Smooth muscle cell (in vitro differentiated cells): ENCODE results near the gene PHLDA3. TPM values are rescaled to one million over a fixed set of nuclear protein-coding genes. Genes with fewer than 3 reads are reported as not detected.

Source experiments
- DNase-seq: peaks from one replicate; lab custom pipeline; 2025; ENCODE audit not compliant: unreplicated experiment; lab: John Stamatoyannopoulos, UW
- H2AFZ ChIP-seq: fragments of 200-600 bp; sonication (generic); 2 replicates; pipeline ENCODE4 v1.6.0; 2016; ENCODE audit warnings: antibody characterized with exemption, low read depth, mild to moderate bottlenecking
- H3F3A ChIP-seq: fragments of 200-600 bp; sonication (generic); 2 replicates; pipeline ENCODE4 v1.6.0; 2017; ENCODE audit warnings: antibody characterized with exemption, low read depth
- H3K27ac ChIP-seq: fragments of 200-600 bp; sonication (generic); 2 replicates; pipeline ENCODE4 v1.5.1; 2016; ENCODE audit warnings: low read depth, mild to moderate bottlenecking
- H3K27me3 ChIP-seq: fragments of 200-600 bp; sonication (generic); 2 replicates; pipeline ENCODE4 v1.6.1; 2016; ENCODE audit warnings: low read depth, mild to moderate bottlenecking
- H3K36me3 ChIP-seq: fragments of 200-600 bp; sonication (generic); 2 replicates; pipeline ENCODE4 v1.5.1; 2016; ENCODE audit warnings: low read depth
- H3K4me1 ChIP-seq: fragments of 200-600 bp; sonication (generic); 2 replicates; pipeline ENCODE4 v1.5.1; 2016; ENCODE audit warnings: low read depth
- H3K4me2 ChIP-seq: fragments of 200-600 bp; sonication (generic); 2 replicates; pipeline ENCODE4 v1.6.0; 2016; ENCODE audit warnings: mild to moderate bottlenecking
- H3K4me3 ChIP-seq: fragments of 200-600 bp; sonication (generic); 2 replicates; pipeline ENCODE4 v1.5.1; 2016; ENCODE audit warnings: mild to moderate bottlenecking
- H3K79me2 ChIP-seq: fragments of 200-600 bp; sonication (generic); 2 replicates; pipeline ENCODE4 v1.6.0; 2016; ENCODE audit warnings: low read depth, mild to moderate bottlenecking
- H3K9ac ChIP-seq: fragments of 200-600 bp; sonication (generic); 2 replicates; pipeline ENCODE4 v1.6.0; 2016; ENCODE audit warnings: low read depth
- H3K9me3 ChIP-seq: fragments of 200-600 bp; sonication (generic); replicated peaks from 2 replicates; pipeline ENCODE4 v1.5.1; 2016; ENCODE audit warnings: low read depth
- H4K20me1 ChIP-seq: fragments of 200-600 bp; sonication (generic); 2 replicates; pipeline ENCODE4 v1.6.0; 2016; ENCODE audit warnings: low read depth
- CTCF ChIP-seq: fragments of 200-600 bp; sonication (generic); IDR thresholded peaks from 2 replicates; pipeline ENCODE4 v1.5.1; 2017; ENCODE audit warnings: borderline replicate concordance, mild to moderate bottlenecking, antibody characterized with exemption; ENCODE audit not compliant: insufficient read depth, poor library complexity, severe bottlenecking
- WGBS: methylation state at CpG from one replicate; pipeline ENCODE4 v1.1.7; 2016; ENCODE audit warnings: low lambda C conversion rate; 5-methylcytosine and 5-hydroxymethylcytosine counted together
- polyA plus RNA-seq: library from polyadenylated mRNA; unstranded; fragments of >200 nt; fragmentation: Nextera tagmentation; extraction: Ambion mirVana; gene quantifications from 2 replicates; pipeline ENCODE4 v1.2.1, GENCODE V29; 2016
- total RNA-seq: library from RNA; depleted of rRNA; stranded (reverse); fragments of >200 nt; gene quantifications from 2 replicates; pipeline ENCODE4 v1.2.3, GENCODE V29; 2014

Gene PHLDA3
- total and polyA plus RNA-seq, 2 experiments from 2014 or later: 87.8 to 340 TPM

GRCh38 chr1:201422436-201423030 is 46.5 kb downstream of the PHLDA3 start:
- no peaks in the 10 kb centered on the region for H4K20me1 ChIP-seq
- no peaks in the 10 kb centered on the region for H3K9me3 ChIP-seq
- no peak for DNase-seq
- no peaks in the 10 kb centered on the region for H3K36me3 ChIP-seq
- no peak overlapping the region for H3K9ac ChIP-seq
- no peaks in the 10 kb centered on the region for H3F3A ChIP-seq
- TF ChIP-seq CTCF: no peak
- no peak overlapping the region for H3K27ac ChIP-seq
- H3K79me2 ChIP-seq: no peaks in the 10 kb centered on the region
- H3K4me2 ChIP-seq: no peak overlapping the region
- 89% methylated on average over 6 of the region's 6 CpGs for WGBS
- peaks cover 10% of the 10 kb centered on the region for H3K4me1 ChIP-seq
- no peak overlapping the region for H3K4me3 ChIP-seq
- no peak overlapping the region for H2AFZ ChIP-seq
- no peaks in the 10 kb centered on the region for H3K27me3 ChIP-seq

- Histone ChIP-seq H3F3A (no peaks in the 10 kb centered on the region), H3K27me3 (no peaks in the 10 kb centered on the region), H2AFZ (no peak overlapping the region), H3K27ac (no peak overlapping the region), H4K20me1 (no peaks in the 10 kb centered on the region), H3K36me3 (no peaks in the 10 kb centered on the region), H3K4me1 (peaks cover 10% of the 10 kb centered on the region), H3K9me3 (no peaks in the 10 kb centered on the region), H3K4me2 (no peak overlapping the region), H3K79me2 (no peaks in the 10 kb centered on the region), H3K9ac (no peak overlapping the region), H3K4me3 (no peak overlapping the region)
- no peak for TF ChIP-seq CTCF
- WGBS: 81% methylated on average over 3 of the region's 3 CpGs
- DNase-seq: no peak
Observed at GRCh38 chr1:201422026-201422425, 47.0 kb downstream of the PHLDA3 start.

- DNase-seq: no peak
- no peaks in the 10 kb centered on the region for H3K36me3 ChIP-seq
- peak overlapping the region; percentile 63 for H3K4me2 ChIP-seq
- H2AFZ ChIP-seq: peak overlapping the region; percentile 82
- H3K4me3 ChIP-seq: no peak overlapping the region
- H3K79me2 ChIP-seq: no peaks in the 10 kb centered on the region
- H3K9ac ChIP-seq: no peak overlapping the region
- no peaks in the 10 kb centered on the region for H3K9me3 ChIP-seq
- no peaks in the 10 kb centered on the region for H3F3A ChIP-seq
- TF ChIP-seq CTCF: no peak
- 53% methylated on average over 8 of the region's 8 CpGs for WGBS
- peaks cover 10% of the 10 kb centered on the region for H3K4me1 ChIP-seq
- H3K27me3 ChIP-seq: no peaks in the 10 kb centered on the region
- peak overlapping the region; percentile 4 for H3K27ac ChIP-seq
- no peaks in the 10 kb centered on the region for H4K20me1 ChIP-seq
Observed at GRCh38 chr1:201421041-201421440, 47.9 kb downstream of the PHLDA3 start.

GRCh38 chr1:201420608-201421002 is 48.4 kb downstream of the PHLDA3 start:
- H3F3A ChIP-seq: no peaks in the 10 kb centered on the region
- no peak for TF ChIP-seq CTCF
- H2AFZ ChIP-seq: peak overlapping the region; percentile 82
- H3K79me2 ChIP-seq: no peaks in the 10 kb centered on the region
- peak overlapping the region; percentile 63 for H3K4me2 ChIP-seq
- peak overlapping the region; percentile 4 for H3K27ac ChIP-seq
- H3K9ac ChIP-seq: no peak overlapping the region
- H3K4me3 ChIP-seq: no peak overlapping the region
- no peaks in the 10 kb centered on the region for H3K36me3 ChIP-seq
- no peak for DNase-seq
- no peaks in the 10 kb centered on the region for H3K27me3 ChIP-seq
- H4K20me1 ChIP-seq: no peaks in the 10 kb centered on the region
- peaks cover 10% of the 10 kb centered on the region for H3K4me1 ChIP-seq
- no peaks in the 10 kb centered on the region for H3K9me3 ChIP-seq
- WGBS: 96% methylated on average over 4 of the region's 7 CpGs
